Panc1 (cell line): ENCODE data around the gene FAM221B.

Experiments
- POLR2AphosphoS5 ChIP-seq: IDR thresholded peaks from 2 replicates; pipeline ENCODE4 v1.6.1; 2012; ENCODE audit warnings: mild to moderate bottlenecking, low read depth, low read length, moderate library complexity
- TF ChIP-seq, protein P1 (sequence below): fragments of 450-650 bp; IDR thresholded peaks from 2 replicates; pipeline ENCODE4 v1.5.1; 2017; ENCODE audit warnings: mild to moderate bottlenecking

DNA sequence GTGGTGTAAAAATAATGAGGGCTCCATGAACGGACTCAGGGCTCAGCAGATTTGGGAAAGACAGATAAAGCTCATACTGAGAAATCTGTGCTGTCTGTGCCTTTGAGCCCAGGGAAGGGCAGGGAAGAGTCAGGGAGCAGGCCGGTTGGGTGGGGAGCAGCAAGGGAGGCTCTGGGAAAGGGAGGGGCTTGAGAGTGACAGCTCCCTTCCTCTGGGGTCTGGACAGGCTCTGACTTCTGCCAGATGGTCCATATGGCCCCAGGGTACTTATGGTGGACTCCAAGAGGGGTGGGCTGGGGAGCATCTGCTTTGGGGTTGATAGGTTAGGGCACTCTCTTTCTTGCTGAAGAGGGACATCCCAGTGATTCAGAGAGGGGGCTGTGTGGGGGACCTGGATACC, 35.1 kb downstream of the FAM221B start:
- TF ChIP-seq, protein P1, sequence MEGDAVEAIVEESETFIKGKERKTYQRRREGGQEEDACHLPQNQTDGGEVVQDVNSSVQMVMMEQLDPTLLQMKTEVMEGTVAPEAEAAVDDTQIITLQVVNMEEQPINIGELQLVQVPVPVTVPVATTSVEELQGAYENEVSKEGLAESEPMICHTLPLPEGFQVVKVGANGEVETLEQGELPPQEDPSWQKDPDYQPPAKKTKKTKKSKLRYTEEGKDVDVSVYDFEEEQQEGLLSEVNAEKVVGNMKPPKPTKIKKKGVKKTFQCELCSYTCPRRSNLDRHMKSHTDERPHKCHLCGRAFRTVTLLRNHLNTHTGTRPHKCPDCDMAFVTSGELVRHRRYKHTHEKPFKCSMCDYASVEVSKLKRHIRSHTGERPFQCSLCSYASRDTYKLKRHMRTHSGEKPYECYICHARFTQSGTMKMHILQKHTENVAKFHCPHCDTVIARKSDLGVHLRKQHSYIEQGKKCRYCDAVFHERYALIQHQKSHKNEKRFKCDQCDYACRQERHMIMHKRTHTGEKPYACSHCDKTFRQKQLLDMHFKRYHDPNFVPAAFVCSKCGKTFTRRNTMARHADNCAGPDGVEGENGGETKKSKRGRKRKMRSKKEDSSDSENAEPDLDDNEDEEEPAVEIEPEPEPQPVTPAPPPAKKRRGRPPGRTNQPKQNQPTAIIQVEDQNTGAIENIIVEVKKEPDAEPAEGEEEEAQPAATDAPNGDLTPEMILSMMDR: no peak
- TF ChIP-seq POLR2AphosphoS5: no peak
